ENCODE results near the gene SCGB1C1.

The SCGB1C1 gene

DNA sequence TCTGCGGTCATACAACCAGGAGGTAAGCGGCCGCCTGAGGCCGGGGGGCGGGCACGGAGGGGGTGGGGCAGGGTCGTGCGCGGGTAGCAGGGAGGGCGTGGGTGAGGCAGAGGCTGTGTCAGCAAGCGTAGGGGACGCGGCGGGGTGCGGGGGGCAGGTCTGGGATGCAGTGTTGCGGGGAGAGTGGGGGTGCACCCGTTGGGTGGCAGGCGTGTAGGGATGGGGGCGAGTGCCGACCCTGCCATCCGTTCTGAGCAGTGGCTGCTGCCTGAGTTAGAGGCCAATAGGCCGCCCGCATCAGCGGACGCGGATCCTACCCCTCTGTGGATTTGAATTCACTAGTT, 16.0 kb downstream of the SCGB1C1 start:
- DNase-seq (ENCODE audit: low read depth in 1 of 2, low spot score in 1 of 2): no peak
- TF ChIP-seq, protein P1, sequence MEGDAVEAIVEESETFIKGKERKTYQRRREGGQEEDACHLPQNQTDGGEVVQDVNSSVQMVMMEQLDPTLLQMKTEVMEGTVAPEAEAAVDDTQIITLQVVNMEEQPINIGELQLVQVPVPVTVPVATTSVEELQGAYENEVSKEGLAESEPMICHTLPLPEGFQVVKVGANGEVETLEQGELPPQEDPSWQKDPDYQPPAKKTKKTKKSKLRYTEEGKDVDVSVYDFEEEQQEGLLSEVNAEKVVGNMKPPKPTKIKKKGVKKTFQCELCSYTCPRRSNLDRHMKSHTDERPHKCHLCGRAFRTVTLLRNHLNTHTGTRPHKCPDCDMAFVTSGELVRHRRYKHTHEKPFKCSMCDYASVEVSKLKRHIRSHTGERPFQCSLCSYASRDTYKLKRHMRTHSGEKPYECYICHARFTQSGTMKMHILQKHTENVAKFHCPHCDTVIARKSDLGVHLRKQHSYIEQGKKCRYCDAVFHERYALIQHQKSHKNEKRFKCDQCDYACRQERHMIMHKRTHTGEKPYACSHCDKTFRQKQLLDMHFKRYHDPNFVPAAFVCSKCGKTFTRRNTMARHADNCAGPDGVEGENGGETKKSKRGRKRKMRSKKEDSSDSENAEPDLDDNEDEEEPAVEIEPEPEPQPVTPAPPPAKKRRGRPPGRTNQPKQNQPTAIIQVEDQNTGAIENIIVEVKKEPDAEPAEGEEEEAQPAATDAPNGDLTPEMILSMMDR (IDR thresholded peaks at IDR 0.05; ENCODE audit: insufficient read depth, low read length): no peak
- TF ChIP-seq POLR2AphosphoS5 (IDR thresholded peaks at IDR 0.05; ENCODE audit: low read depth) (no peak), SPI1 (IDR thresholded peaks at IDR 0.05; ENCODE audit: borderline replicate concordance, low read depth) (no peak), GABPA (IDR thresholded peaks at IDR 0.05; ENCODE audit: low read depth) (no peak)
- TF ChIP-seq, protein P2, sequence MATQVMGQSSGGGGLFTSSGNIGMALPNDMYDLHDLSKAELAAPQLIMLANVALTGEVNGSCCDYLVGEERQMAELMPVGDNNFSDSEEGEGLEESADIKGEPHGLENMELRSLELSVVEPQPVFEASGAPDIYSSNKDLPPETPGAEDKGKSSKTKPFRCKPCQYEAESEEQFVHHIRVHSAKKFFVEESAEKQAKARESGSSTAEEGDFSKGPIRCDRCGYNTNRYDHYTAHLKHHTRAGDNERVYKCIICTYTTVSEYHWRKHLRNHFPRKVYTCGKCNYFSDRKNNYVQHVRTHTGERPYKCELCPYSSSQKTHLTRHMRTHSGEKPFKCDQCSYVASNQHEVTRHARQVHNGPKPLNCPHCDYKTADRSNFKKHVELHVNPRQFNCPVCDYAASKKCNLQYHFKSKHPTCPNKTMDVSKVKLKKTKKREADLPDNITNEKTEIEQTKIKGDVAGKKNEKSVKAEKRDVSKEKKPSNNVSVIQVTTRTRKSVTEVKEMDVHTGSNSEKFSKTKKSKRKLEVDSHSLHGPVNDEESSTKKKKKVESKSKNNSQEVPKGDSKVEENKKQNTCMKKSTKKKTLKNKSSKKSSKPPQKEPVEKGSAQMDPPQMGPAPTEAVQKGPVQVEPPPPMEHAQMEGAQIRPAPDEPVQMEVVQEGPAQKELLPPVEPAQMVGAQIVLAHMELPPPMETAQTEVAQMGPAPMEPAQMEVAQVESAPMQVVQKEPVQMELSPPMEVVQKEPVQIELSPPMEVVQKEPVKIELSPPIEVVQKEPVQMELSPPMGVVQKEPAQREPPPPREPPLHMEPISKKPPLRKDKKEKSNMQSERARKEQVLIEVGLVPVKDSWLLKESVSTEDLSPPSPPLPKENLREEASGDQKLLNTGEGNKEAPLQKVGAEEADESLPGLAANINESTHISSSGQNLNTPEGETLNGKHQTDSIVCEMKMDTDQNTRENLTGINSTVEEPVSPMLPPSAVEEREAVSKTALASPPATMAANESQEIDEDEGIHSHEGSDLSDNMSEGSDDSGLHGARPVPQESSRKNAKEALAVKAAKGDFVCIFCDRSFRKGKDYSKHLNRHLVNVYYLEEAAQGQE (IDR thresholded peaks at IDR 0.05; ENCODE audit: insufficient replicate concordance, low read depth): no peak
- Histone ChIP-seq H3K4me3 (replicated peaks; ENCODE audit: insufficient read depth, low read length) (peak overlapping the region; percentile 86), H3K27me3 (ENCODE audit: insufficient read depth, poor library complexity, severe bottlenecking) (no peaks in the 10 kb centered on the region), H3K27ac (replicated peaks) (peak overlapping the region; percentile 99)

DNA sequence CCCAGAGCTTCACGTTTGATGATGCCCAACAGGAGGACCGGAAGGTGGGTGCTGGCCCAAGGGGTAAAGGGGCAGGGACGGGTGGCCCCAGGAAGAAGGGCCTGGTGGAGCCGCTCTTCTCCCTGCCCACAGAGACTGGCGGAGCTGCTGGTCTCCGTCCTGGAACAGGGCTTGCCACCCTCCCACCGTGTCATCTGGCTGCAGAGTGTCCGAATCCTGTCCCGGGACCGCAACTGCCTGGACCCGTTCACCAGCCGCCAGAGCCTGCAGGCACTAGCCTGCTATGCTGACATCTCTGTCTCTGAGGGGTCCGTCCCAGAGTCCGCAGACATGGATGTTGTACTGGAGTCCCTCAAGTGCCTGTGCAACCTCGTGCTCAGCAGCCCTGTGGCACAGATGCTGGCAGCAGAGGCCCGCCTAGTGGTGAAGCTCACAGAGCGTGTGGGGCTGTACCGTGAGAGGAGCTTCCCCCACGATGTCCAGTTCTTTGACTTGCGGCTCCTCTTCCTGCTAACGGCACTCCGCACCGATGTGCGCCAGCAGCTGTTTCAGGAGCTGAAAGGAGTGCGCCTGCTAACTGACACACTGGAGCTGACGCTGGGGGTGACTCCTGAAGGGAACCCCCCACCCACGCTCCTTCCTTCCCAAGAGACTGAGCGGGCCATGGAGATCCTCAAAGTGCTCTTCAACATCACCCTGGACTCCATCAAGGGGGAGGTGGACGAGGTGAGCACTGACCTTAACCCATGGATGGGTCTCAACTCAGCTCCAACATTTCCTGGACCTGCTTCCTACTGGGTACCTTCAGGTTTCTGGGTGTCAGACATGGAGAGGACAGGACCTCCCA, 16.6 kb downstream of the SCGB1C1 start:
- DNase-seq (ENCODE audit: low read depth in 1 of 2, low spot score in 1 of 2): peak in 1 of 2 experiments; percentile 37
- H3K27ac ChIP-seq (replicated peaks): peak overlapping the region; percentile 99
- TF ChIP-seq SPI1 (IDR thresholded peaks at IDR 0.05; ENCODE audit: borderline replicate concordance, low read depth): no peak
- TF ChIP-seq GABPA (IDR thresholded peaks at IDR 0.05; ENCODE audit: low read depth): no peak
- TF ChIP-seq POLR2AphosphoS5 (IDR thresholded peaks at IDR 0.05; ENCODE audit: low read depth): no peak
- TF ChIP-seq, protein P1 (IDR thresholded peaks at IDR 0.05; ENCODE audit: insufficient read depth, low read length): no peak
- TF ChIP-seq, protein P2 (IDR thresholded peaks at IDR 0.05; ENCODE audit: insufficient replicate concordance, low read depth): no peak

DNA sequence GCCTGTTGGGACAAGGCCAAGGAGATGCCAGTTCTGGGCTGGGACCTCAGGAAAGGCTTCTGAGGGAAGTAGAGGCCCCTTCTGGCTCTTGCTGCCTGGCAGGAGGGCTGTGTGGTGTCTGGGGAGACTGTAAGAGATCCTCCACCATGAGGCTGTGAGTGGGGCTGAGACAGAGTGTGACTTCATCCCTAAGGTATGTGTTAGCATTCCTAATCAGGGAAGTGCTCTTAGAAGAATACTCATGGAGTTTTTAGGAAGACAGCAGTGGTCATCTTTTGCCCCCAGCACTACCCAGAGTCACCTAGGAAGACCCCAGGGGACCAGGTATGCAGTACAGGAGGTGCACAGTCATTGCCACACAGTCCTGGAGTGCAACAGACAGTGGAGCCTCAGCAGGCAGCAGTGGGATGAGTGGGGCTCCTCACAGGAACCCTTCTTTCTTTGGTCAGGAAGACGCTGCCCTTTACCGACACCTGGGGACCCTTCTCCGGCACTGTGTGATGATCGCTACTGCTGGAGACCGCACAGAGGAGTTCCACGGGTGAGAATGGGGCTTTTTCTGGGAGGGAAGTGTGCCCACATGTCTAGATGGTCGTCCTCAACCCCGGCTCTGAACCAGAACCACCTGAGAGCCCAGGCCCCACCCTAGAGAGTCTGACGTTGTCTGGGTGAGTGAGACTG, 17.4 kb downstream of the SCGB1C1 start:
- H3K4me3 ChIP-seq (replicated peaks; ENCODE audit: insufficient read depth, low read length): no peak overlapping the region
- no peak overlapping the region for H3K27ac ChIP-seq (replicated peaks)
- H3K27me3 ChIP-seq (ENCODE audit: insufficient read depth, poor library complexity, severe bottlenecking): no peaks in the 10 kb centered on the region
- no peak for DNase-seq (ENCODE audit: low read depth in 1 of 2, low spot score in 1 of 2)
- TF ChIP-seq, protein P1 (IDR thresholded peaks at IDR 0.05; ENCODE audit: insufficient read depth, low read length): no peak
- TF ChIP-seq, protein P2 (IDR thresholded peaks at IDR 0.05; ENCODE audit: insufficient replicate concordance, low read depth): no peak
- TF ChIP-seq GABPA (IDR thresholded peaks at IDR 0.05; ENCODE audit: low read depth) (no peak), POLR2AphosphoS5 (IDR thresholded peaks at IDR 0.05; ENCODE audit: low read depth) (no peak), SPI1 (IDR thresholded peaks at IDR 0.05; ENCODE audit: borderline replicate concordance, low read depth) (no peak)

More for the DNA sequence above, 16.6 kb downstream of the SCGB1C1 start:
- Histone ChIP-seq H3K4me3 (replicated peaks; ENCODE audit: insufficient read depth, low read length) (peak overlapping the region; percentile 86), H3K27me3 (ENCODE audit: insufficient read depth, poor library complexity, severe bottlenecking) (no peaks in the 10 kb centered on the region)

Measured in HL-60 (cell line).